SHP77 treated with DMSO at 0.1 percent for 48 hours (cell line): ENCODE results near the gene LAMB4.

Source experiments
- DNase-seq: peaks from one replicate; lab custom pipeline; 2025; lab: John Stamatoyannopoulos, UW

Gene LAMB4

DNA sequence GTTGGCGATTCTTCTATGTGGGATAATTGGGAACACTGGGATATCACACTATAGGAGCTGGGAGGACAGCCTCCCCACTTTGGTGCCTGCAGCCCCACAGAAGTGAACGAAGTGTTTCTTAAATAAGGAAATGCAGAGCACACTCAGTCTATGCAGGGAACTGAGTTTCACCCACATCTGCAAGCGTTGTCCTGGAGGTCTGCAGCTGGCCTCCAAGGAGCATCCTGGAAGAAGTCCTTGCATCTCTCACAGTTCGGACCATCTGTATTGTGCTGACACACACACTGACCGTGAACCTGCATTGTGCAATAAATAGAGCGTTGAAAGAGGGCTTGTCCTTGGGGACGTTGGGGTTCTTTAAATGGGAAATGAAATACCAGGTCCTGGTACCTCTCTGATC is 25.8 kb downstream of the LAMB4 start:
- DNase-seq, result no peak

DNA sequence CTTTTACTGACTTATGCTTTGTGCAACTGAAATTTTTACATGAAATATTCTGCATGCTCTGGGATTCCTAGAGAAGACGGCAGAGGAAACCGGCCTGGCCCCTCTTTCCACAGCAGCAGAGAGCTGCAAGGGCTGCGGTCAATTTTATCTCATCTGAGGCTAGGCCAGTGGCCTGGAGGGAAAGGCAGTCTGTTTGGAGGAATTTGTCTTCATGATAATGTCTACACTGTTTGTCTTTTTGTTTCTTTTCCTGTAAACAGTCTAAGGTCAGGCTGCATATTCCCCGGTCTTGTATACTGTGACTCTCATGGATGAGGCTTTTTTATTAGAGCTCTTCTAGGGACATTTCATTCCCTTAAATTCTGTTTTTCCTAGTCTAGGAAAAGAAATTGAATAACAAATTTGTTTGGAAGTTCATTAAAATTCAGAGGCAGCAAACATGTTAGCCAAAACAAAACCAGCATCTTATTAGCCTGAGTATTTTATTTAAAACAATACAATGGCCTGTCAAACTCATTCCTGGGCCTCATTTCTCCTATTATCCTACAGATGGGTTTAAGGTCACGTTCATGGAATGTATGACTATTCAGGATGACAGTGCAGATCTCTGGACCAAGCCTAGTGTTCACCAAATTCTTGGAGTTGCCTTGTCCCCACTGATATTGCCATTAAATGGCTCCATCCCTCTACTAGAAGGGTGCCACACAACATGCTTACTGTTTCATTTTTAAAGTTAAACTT is 26.4 kb downstream of the LAMB4 start:
- no peak for DNase-seq

DNA sequence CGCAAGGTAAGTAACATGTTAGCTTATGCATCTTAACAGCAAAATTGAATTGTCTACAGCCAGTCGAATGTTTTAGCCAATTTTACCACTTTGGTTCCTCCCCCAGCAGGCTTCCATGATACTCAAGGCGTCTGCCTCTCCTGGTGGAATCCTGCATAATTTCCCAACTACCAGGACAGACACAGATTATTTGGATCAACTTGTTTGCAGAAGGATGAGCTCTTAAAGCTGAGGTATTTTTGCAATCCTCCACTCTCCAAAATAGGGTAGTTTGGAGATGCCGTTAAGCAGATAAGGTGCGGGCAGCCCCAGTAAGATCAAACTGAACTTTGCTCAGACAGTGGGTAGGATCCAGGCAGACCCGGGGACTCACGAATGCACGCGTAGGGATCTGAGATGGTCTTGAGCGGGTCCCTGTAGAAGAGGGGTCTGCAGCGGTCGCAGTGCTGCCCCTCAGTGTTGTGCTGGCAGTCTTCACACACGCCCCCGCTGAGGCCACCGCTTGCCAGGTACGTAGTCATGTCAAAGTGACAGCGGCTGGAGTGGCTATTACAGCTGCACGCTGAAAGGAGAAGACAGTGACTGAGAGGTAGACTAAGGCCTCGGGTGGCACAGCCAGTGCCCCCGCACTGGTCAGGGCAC is 27.4 kb downstream of the LAMB4 start:
- DNase-seq, result no peak

DNA sequence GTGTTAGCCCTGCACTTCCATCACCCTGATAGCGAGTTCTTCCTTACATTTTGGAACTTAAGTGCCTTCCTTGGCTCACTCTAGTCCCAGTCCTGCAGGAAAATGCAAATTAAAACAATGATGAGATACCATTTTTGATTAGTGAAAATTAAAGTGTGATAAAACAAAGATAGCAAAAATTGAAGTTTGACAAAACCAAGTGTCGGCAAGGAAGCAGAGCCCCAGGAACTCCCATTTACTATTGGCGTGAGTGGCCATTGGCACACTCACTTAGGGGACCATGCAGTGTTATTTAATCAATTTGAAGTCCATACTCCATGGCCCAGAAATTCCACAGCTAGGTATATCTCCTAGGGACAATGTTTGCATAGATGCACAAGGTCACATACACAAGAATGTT is 28.4 kb downstream of the LAMB4 start:
- DNase-seq, result no peak

DNA sequence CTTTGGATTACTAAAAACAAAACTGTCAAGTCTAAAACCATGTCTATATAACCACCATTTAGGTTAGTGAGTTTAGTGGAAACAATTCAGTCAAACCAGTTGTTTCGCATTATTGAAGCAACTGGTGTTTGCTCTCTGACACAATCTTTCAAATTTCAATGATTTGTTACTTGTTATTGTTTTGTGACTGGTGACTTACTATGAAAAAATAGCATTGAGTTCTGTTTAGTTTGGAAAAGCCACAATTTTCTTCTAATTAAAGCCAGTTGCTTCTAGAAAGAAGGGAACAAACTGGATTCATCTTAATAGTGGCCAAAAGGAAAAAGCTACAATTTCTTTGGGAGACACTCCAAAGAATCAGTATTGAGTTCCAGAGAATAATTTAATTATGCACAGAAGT is 30.4 kb downstream of the LAMB4 start:
- DNase-seq, result no peak

DNA sequence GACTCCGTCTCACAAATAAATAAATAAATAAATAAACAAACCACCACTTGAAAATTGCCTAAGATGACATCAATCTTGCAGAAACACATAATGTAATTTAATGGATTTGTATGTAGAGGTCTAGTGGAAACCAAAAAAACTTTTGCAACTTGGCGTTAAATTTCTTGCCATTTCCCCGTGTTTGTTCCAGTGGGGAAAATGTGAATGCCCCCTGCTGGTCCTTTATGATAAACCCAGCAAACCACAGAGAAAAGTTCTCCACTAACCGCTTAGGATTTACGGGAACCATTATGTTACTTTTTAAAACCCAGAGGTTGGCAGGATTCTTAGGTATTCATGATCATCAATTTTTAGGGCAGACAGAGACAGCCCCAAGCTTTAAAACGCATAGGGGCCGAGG is 32.5 kb downstream of the LAMB4 start:
- no peak for DNase-seq

DNA sequence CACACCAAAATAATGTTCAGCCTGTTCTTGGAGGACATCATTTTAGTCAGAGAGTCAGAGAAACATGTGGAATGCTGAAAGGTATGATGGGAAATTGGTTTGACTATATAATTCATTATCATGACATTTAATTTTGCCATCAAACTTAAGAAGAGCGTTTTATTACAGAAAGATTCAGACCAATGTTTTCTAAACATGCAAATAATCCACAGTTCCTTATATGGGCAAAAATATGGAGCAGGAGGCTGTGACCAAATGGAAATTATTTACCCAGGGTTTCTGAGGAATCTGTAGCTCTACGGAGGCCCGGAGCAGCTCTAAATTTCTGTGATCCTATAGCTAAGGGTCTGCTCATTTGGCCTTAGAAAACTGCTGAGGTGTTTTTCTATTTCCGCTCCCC is 33.2 kb downstream of the LAMB4 start:
- DNase-seq, result no peak

DNA sequence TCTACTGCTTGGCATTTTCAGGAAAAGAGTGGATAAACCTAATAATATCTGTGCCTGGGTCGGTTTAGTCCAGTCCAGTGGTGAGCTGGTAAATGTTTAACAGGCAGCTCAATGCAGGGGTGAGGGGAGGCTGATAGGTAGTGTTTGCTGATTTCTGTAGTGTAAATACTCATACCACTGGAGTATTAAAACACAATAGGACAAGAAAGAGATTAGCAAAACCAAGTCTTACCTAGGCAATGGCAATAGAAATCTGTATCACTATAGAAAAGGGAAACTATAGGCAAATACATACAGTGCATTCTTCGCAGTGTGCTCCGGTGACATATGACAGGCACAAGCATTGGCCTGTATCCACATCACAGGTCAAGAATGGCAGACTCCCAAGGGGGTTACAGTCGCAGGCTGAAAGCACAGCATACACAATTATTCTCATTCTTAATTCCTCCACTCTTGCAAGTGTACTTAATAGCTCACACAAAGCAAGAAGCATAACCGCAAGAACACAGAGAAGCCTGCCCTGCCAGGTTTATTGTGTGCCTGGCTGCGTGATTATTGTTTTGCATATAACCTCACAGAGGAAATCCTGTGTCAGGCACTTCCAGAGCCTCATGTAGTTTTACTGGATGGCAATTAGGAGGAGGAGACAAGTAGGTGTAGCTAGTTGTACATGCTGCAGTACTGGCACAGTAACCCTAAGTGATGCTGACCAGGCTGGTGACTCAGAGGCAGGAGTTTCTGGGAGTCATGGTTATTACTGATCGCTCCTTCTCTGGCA is 35.0 kb downstream of the LAMB4 start:
- DNase-seq, result no peak

DNA sequence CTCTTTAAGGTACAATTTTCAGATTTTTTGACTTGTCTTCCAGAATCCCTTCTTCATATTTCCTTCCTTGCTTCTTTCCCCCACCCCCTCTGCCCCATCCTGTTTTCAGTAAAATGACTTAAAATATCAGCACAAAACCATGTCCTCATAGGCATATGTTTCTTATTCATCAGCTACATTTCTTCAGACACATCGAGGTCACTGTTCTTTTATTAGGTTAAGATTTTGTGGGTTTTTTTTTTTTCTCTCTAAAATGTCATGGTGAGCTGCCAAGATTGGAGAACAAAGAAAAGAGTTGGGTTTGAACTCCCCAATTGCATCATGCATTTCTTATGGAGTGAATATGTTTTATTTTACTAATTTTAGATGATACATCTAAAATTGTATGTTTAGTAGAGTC is 35.8 kb downstream of the LAMB4 start:
- DNase-seq, result no peak

DNA sequence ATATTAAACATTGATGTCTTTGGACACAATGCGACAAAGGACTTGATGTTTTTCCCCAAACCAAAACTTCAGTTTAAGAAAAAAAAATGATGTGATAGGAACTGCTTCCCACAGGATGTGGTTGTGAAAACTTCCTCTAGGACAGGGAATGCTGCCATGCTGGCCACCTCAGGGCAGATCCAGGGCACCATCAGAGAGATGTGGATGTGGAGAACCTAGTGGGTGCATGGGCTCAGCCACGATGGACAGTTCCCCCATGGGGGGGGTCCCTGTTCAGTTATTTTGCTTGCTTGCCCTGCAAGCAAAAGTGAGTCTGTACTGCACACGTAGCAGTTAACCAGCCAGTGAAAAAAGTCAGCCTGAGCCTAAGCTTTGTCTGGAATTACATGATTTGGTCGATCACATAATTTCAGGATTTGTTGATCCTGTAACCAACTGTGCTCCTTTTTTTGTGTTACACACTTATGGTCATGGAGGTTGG is 36.3 kb downstream of the LAMB4 start:
- DNase-seq, result no peak

DNA sequence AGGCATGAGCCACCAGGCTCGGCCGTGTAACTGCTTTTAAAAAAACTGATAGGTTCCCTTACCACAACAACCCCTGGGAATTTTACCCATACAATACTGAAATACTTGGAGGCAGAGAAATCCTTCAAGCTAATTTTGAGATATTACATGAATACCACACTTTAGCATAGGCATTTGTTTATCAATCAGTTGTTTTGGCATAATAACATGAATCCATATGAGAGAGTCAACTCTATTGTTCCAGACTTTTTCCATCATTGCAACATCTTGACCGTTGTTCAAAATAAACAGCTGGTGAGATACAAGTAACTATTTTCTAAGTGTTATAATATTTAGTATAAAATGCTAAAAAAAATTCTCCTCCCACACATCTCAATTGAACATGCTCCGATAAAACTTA is 36.8 kb downstream of the LAMB4 start:
- DNase-seq, result no peak

DNA sequence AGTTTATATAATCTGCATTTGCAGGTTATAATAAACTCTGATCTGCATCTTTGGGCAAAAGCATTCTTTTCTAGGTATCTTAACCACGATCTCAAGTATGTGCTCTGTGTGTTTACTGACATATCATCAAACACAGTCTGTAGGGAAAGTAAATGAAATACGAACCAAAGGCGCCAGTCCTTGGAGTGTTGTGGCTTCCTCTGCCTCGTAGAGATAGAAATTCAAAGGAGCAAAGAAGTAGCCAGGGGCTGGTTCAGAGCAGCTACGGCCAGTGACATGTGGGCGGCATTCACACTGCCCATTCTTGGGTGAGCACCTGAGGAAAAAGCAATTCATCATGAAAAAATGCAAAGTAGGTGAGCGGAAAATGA is 38.7 kb downstream of the LAMB4 start:
- DNase-seq, result no peak

DNA sequence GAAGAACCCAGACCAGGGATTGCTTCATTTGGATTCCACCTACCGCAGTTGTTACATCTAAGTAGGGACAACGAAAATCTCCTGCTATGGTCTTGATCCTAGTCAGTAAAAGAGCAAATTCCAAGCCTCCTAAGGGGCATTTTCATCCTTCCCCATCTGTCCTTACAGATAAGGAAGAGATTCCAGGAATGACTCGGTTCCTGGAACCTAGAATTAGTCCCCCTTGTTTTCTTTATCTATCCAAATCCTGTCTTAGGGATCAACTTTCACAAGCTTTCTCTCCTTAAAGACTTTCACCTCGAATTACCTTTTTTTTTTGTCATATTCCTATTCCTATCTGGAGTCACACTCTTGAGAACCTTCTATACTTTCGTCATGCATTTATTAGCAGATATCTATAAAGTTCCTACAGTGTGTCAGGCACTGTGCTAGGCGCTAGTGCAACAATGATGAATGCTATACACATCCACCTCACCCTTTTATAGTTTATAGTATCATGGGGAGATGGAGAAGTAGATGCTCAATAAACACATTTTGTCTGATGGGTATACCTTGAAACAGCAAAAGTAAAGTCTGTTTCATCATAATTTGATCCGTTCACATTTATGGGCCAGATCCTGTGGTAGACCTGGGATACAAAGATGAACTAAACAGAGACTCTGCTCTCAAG is 39.2 kb downstream of the LAMB4 start:
- no peak for DNase-seq

DNA sequence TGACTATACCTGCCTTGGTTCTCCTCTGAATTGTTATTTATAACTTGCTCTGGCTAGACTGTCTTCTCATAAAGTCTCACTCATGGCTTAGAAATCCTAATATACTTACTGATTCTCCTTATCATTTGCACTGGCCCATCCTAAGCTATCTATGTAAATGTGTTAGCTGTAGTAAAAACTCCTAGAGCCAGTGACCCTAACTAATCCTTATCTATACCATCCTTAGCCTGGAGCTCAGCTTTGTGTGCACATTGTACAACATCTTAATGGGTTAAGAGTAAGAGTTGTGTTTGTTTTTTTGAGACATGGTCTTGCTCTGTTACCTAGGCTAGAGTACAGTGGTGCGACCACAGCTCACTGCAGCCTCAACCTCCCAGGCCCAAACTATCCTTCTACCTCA is 40.8 kb downstream of the LAMB4 start:
- DNase-seq, result no peak

DNA sequence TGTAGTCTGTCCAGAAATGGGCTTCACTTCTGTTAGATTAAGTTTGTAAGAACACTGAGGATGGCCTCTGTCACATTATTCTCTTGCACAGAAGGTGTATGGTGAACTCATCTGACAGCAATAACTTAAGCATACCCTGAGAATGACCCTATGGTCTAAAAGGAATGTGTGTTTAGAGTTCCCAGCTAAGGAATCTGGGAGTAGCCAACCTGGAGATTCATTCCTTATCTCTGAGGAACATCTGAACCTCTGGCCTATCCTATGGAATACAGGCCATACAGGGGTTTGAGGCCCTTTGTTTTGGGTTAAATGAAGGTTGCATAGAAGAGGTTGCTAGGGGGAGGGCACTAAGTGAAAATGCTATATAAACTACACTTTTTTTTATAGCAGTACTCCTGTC is 41.4 kb downstream of the LAMB4 start:
- DNase-seq, result no peak

DNA sequence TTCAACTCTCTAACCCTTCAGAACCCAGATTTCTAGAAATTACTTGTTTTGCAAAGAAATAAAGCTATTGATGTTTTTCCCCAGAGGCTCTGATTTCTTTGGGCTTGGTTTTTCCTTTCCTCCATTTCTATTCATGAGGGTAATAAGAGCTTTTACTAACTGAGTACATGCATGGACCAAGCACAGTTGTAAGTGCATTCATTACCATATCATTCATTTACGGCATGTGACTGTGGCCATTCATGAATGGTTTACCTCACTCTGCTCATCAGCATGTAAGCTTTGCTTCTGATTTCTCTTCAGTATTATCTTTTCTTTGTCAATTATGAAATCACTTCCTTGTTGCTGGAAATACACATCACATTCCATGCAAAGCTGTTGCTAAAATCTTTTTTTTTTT is 42.4 kb downstream of the LAMB4 start:
- DNase-seq, result no peak

DNA sequence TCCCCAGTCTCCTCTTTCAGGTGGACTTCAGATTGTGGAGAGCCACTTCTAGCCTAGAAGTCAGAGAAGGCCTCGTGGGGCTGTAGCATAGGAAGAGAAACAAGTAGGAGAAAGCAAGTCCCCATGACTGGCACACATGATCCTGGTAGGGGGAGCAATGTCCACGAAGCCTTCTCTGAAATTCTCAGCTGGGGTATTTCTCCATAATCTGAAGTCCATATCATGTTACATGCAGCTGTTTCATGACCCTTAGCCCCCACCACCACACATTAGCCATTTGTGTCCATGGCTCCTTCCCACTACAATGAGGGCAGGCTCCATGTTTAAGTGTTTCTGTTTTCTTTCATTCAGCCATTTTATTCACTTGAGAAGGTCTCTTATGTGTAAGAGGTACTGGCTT is 43.2 kb downstream of the LAMB4 start:
- no peak for DNase-seq

DNA sequence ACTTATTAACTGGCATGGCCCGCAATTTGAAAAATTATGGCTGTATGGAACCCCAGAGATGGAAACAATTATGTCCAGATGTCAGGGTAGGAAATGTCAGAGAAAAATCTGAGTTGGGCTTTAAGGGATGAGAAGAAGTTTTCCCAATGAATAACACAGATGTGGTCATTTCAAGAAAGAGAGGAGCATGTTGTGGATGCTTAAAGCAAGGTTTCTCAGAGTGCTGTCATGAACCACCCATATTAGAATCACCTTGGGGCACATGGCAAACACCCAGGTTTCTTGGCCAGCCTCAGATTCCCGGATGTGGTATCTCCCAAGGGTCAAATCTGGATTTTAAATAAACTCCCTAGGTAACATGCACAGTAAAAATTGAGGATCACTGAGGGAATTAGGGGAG is 43.6 kb downstream of the LAMB4 start:
- no peak for DNase-seq

DNA sequence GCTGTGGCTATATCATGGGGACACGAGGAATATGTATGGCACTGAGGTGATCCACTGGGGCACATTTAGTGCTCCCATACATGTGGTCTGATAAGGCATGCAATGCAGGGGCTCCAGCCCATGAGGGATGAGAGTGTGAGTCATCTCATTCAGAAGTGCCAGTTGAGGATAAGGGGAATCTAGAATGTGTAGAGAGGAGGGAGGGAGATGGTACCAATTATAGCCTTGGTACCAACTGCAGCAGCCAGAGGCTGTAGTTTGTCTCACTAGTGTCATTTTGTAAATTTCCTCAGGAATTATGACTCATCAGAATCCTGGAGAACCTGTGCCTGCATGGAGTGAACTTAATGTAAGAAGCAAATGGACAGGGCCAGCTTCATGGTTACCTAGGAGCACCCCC is 46.2 kb downstream of the LAMB4 start:
- DNase-seq, result no peak

DNA sequence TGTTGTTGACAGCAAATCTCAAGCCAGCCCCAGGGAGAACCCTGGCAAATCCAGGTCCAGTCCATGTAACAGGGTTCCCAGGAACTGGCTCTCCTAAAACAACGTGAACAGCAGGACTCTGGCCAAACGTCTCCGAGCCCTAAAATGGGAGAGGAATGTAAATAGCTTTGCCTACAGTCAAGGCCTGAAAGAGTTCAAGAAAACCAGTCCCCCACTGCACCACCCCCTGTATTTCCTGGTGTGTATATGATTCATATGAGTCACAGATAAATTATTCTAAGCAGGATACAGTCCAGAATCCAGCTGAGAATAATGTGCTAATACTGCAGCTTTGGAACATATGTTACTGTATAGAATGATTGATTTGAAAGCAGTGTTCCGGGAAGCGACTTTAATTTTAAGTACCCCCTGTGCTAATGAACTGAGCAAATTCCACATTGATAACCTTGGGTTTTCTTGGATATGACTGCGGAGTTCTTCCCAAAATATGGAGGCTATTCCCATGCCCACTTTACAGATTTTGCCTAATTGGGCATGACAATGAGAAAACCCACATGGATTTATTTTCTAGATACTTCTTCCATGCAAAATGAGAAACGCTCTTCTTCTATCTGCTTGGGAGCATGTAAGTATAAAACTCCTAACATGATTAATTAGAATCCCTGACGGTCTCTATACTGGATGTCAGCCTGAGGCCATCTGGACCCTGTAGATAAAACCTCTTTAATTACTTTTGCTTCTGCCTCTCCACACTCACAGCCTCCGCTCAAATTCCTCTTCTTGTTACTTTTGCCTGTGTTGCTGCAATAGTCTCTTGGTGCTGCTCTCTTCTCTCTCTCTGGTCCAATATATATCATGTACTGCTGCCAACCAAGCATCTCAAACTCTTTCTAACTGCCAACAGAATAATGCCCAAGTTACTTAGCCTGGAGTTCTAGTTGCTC is 50.2 kb downstream of the LAMB4 start:
- no peak for DNase-seq

DNA sequence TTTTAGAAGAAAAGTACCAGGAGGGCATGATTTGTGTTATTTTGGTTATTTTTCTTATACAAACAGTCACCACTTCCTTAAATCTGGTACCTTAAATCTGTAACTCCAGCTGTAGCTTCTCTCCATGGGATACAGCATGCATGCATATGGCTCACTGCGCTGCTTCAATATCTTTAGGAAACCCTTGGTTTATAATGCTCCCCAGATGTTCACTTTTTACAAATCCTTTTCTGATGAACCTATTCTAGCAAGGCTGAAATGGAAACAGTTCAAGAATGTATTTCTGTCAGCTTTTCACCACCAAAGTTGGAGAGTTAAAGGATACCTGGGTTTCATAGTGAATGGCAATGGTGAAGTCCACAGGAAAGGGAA is 50.9 kb downstream of the LAMB4 start:
- DNase-seq, result no peak

DNA sequence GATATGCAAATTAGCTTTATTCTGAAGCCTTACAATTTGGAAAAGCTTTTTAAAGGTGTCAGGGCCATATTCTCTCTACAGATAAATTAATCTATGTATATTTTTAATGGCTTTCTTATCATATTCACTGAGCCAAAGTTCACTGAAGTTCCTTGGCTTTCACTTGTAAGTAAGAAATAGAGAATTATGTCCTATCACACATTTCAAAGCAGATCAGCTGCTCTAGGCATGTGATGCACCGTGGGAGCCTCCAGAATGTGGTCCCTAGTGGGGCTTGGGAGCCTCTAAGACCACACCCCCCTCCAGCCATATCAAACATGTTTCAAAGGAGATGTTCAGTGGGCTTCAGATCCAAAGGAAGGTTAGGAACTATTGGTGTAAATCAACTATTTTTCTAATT is 51.5 kb downstream of the LAMB4 start:
- DNase-seq, result no peak
